Muscle layer of duodenum (tissue), 2 donors: Measurements from ENCODE around the gene SHLD1.
"Not testable (repeated sequence)": the region's sequence is repeated elsewhere in the genome, so short reads cannot be mapped to it uniquely, and the experiment has no call there.

ENCODE experiments used
- H3K27ac ChIP-seq: one replicate; pipeline ENCODE4 v1.7.0; 2013; ENCODE audit warnings: mild to moderate bottlenecking, low read length
- H3K27me3 ChIP-seq: one replicate; pipeline ENCODE4 v1.7.0; 2013; ENCODE audit warnings: low read depth, mild to moderate bottlenecking, control low read depth, low read length
- H3K36me3 ChIP-seq, 2 donors: one replicate each; pipeline ENCODE4 v1.7.0; 2013; ENCODE audit warnings: low read length in 2 of 2, control low read depth in 1 of 2, mild to moderate bottlenecking in 1 of 2; ENCODE audit not compliant: insufficient read depth in 2 of 2, control insufficient read depth in 1 of 2
- H3K4me1 ChIP-seq, 2 donors: one replicate each; pipeline ENCODE4 v1.7.0; 2013; ENCODE audit warnings: low read length in 2 of 2, mild to moderate bottlenecking in 2 of 2, control low read depth in 1 of 2, moderate library complexity in 1 of 2; ENCODE audit not compliant: insufficient read depth in 2 of 2, control insufficient read depth in 1 of 2
- H3K4me3 ChIP-seq, 2 donors: one replicate each; pipeline ENCODE4 v1.7.0; 2013; ENCODE audit warnings: low read length in 2 of 2, low read depth in 1 of 2, mild to moderate bottlenecking in 1 of 2
- H3K9me3 ChIP-seq, 2 donors: one replicate each; pipeline ENCODE4 v1.7.0; 2013; ENCODE audit warnings: low read length in 2 of 2, control low read depth in 1 of 2, mild to moderate bottlenecking in 1 of 2; ENCODE audit not compliant: control insufficient read depth in 1 of 2
- donor health status: healthy.

SHLD1 gene

DNA sequence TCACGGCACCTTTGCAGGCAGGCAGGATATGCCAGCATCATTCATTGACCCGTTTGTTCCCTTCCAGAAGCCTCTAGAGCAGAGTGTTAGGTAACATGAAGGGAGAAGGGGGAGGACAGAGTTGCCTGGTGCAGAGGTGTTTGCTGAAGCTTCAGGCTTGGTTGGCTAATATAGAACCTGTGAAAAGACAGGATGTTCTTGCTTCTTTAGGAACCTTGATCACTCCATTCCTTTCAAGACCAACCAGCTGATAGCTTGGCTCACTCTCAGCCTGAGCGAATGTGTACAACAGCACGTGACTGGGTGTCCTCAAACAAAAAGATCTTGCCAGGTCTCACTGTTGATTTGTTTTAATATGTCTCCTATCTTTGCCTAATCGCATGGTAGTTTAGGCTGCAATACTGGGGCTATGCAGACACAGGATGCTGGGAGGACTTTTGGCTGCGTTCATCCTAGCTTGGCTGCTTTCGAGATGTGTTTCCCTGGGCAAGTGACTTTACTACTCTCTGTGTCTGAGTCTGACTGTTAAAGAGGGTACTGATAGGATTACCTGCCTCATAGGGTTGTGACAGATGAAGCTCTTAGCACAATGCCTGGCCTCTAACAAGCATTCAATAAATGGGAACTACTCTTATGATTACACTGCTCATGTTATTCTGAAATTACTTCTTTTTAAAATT, 16.0 kb downstream of the SHLD1 start:
- no peak overlapping the region for H3K27ac ChIP-seq
- no peaks in the 10 kb centered on the region for H3K4me1 ChIP-seq
- no peaks in the 10 kb centered on the region for H3K36me3 ChIP-seq
- H3K27me3 ChIP-seq, result no peaks in the 10 kb centered on the region
- no peak overlapping the region for H3K4me3 ChIP-seq
- H3K9me3 ChIP-seq, result no peaks in the 10 kb centered on the region

DNA sequence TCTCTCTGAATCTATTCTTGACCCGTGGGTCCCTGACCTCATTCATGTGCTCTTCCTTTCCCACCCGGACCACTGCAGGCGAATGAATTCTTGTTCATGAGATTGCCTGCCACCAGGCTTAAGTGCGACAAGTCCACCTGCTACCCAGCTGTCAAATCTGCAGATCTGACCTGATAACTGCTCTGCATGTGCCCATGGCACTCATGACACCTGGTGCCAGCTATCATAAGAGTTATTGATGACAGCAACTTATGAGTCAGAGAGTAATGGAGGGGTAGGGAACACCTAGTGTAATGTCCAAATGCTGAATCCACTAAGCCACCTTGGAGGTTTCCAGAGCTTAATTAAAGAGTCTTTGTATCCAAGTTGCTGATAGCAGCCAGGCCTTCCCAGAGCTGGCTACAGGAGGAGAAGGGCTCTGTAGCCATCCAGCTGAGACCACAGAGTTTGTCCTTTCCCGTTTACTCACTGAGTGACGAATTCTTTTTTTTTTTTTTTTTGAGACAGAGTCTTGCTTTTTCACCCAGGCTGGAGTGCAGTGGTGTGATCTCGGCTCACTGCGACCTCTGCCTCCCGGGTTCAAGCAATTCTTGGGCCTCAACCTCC, 17.4 kb downstream of the SHLD1 start:
- Histone ChIP-seq H3K4me3 (no peak overlapping the region), H3K27ac (no peak overlapping the region), H3K4me1 (no peaks in the 10 kb centered on the region), H3K9me3 (no peaks in the 10 kb centered on the region), H3K36me3 (no peaks in the 10 kb centered on the region), H3K27me3 (no peaks in the 10 kb centered on the region)

DNA sequence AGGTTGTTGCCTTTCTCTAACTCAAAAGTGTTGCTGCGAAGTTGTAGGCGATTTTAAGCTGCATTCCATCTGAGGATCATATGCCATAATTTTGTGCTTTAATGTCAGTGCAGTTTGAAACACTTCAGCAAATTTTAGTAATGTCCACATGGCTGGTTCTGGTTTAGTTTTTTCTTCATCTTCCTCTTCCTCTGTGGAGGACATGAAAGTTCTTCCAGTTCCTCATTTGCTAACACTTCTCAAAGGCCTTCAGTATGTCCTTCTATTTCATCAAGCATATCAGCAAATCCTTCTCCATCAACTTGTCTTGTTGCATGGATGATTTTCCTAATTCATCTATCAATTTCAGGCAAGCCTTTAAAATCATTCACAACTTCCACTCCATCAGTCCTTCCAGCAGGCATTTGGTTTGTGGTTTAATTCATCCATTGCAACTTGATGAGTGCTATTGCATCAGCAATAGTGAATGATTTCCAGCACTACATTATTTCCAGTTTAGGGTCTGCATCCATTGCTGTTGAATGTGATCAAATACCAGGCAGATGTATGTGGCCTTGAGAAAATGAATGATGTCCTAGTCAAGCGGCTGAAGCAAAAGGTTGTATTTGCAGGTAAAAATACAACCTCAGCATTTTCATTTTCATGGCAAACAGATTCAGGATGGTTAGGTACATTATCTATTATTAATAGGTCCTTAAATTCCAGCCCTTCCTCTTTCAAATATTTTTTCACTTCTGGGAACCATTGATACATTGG, 20.2 kb downstream of the SHLD1 start:
- Histone ChIP-seq H3K4me3 (no peak overlapping the region), H3K4me1 (no peaks in the 10 kb centered on the region), H3K27me3 (no peaks in the 10 kb centered on the region), H3K36me3 (peaks cover 10 to 12% of the 10 kb centered on the region in 2 donors), H3K27ac (no peak overlapping the region), H3K9me3 (no peaks in the 10 kb centered on the region)

DNA sequence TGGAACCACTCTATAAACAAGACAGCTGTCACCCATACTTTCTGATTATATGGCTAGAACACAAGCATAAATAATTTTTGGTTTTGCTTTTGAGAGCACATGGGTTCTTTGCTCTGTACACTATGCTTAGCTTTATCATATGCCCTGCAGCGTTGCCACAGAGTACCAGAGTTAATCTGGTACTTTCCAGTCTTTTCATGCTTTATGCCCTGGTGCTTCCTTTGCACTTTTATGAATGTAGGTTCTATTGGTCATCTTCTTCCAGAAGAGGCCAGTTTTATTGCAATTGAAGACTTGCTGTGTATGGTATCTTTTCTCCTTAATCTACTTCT, 20.8 kb downstream of the SHLD1 start:
- no peak overlapping the region for H3K27ac ChIP-seq

DNA sequence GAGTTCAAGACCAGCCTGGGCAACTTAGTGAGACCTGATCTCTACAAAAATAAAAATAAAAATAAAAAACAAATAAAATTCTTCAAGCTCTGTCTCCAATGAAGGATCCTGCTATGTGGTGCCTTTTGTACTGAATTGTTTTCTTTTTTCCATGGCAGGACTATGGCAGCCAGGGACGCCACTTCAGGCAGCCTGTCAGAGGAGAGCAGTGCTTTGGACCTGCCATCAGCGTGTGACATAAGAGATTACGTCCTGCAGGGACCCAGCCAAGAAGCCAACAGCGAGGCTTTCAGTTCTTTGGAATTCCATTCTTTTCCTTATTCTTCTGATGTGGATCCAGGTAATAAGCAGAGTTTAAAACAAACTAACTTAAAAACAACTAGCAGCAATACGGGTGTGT, 22.5 kb downstream of the SHLD1 start:
- no peaks in the 10 kb centered on the region for H3K4me1 ChIP-seq
- H3K36me3 ChIP-seq, result peaks cover 10 to 16% of the 10 kb centered on the region in 2 donors
- H3K27ac ChIP-seq, result no peak overlapping the region
- H3K4me3 ChIP-seq, result no peak overlapping the region
- H3K9me3 ChIP-seq, result no peaks in the 10 kb centered on the region
- no peaks in the 10 kb centered on the region for H3K27me3 ChIP-seq

More for the DNA sequence above, 20.8 kb downstream of the SHLD1 start:
- Histone ChIP-seq H3K4me1 (no peaks in the 10 kb centered on the region), H3K4me3 (no peak overlapping the region), H3K9me3 (no peaks in the 10 kb centered on the region), H3K27me3 (no peaks in the 10 kb centered on the region), H3K36me3 (peaks cover 10 to 13% of the 10 kb centered on the region in 2 donors)

DNA sequence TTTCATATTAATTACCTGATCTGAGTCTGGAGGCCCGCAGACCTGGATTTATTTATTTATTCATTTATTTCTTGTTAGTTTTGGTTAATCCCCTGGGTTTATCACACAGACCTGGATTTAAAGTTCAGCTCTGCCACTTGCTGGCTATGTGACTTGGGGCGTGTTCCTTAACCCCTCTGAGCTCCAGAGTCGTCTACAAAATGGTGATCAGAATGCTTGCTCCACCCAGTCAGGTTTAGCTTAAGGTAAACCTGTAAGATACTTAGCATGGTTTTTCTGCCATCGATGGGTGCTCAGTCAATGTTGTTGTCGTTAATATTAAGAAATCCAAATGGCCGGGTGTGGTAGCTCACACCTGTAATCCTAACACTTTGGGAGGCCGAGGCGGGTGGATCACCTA, 23.4 kb downstream of the SHLD1 start:
- H3K4me1 ChIP-seq, result no peaks in the 10 kb centered on the region
- no peak overlapping the region for H3K27ac ChIP-seq
- H3K36me3 ChIP-seq, result peaks cover 10 to 16% of the 10 kb centered on the region in 2 donors
- H3K4me3 ChIP-seq, result no peak overlapping the region
- no peaks in the 10 kb centered on the region for H3K27me3 ChIP-seq
- H3K9me3 ChIP-seq, result no peaks in the 10 kb centered on the region

DNA sequence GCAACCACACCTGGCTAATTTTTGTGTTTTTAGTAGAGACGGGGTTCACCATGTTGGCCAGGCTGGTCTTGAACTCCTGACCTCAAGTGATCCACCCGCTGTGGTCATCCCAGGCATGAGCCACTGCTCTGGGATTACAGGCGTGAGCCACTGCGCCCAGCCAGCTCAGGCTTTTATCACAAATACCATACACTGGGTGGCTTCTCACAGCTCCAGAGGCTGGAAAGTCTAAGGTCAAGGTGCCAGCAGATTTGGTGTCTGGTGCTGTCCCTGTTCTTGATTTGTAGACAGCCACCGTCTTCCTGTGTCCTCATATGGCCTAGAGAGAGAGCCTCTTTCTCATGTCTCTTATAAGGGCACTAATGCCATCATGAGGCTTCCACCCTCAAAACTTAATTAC, 25.9 kb downstream of the SHLD1 start:
- Histone ChIP-seq H3K27ac (no peak overlapping the region), H3K36me3 (peaks cover 10 to 16% of the 10 kb centered on the region in 2 donors), H3K27me3 (no peaks in the 10 kb centered on the region), H3K9me3 (no peaks in the 10 kb centered on the region), H3K4me3 (no peak overlapping the region), H3K4me1 (no peaks in the 10 kb centered on the region)

DNA sequence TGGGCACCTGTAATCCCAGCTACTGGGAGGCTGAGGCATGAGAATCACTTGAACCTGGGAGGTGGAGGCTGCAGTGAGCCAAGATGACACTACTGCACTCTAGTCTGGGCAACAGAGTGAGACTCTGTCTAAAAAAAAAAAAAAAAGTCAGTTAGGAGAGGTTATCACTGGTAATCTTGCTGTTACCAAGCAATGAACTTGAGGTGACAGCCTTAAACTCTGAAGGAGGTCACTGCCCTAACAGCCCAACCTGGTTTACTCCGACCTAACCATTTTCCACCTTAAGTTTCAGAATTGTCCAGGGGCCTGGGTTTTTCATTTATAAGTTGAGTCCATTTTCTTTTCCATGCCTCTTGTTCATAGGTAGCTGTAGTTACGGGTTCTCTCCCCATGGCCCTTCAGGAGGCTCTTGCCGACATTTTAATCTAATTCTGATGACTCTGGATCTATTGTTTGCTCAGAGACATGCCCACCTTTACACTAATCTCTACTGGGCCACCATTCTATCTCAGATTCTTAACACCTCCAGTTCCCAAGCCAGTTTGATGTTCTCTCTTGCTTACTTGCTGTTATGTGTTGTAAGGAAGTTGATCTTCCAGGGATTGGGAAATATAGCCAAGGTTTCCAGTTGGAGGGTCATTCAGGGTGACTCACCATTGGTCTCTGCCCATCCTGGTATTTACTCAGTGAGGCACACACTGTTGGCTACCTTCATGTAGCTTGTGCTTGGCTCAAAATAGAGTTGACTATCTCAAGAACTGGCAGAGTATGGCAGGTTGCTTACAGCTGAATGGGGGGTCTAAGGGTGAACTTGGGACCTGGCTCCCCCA, 29.1 kb downstream of the SHLD1 start:
- no peak overlapping the region for H3K4me3 ChIP-seq
- no peak overlapping the region for H3K27ac ChIP-seq
- H3K9me3 ChIP-seq, result no peaks in the 10 kb centered on the region
- H3K36me3 ChIP-seq, result peaks cover 4% of the 10 kb centered on the region in 2 donors
- H3K4me1 ChIP-seq, result peaks cover 0 to 7% of the 10 kb centered on the region in 2 donors
- no peaks in the 10 kb centered on the region for H3K27me3 ChIP-seq

DNA sequence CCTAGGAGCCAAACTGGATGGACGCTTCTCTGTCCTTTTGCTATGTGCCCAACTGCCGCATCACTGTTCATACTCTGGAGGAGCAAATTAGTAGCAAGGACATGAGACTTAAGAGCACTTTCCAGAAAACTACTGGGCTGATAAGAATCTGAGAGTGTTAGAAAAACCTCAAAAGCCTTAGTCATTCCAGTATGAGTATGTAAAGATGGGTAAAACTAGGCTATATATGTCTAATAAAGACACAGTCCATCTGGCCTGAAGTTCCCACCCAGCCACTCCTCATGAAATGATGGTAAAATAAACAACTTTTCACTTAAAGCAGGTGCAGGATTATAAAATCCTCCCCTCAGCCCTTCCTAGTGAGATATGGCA, 30.6 kb downstream of the SHLD1 start:
- Histone ChIP-seq H3K27ac (no peak overlapping the region), H3K4me3 (no peak overlapping the region), H3K36me3 (peaks cover 0 to 4% of the 10 kb centered on the region in 2 donors), H3K9me3 (no peaks in the 10 kb centered on the region), H3K27me3 (no peaks in the 10 kb centered on the region), H3K4me1 (peaks cover 0 to 7% of the 10 kb centered on the region in 2 donors)

DNA sequence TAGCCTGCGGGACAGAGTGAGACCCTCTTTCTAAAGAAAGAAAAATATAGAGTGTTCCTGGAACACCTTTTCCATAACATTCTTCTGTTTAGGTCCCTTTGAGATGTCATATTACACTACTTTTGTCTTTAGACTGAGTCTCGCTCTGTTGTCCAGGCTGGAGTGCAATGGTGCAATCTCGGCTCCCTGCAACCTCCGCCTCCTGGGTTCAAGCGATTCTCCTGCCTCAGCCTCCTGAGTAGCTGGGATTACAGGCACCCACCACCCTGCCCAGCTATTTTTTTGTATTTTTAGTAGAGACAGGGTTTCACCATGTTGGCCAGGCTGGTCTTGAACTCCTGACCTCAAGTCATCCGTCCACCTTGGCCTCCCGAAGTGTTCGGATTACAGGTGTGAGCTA, 31.2 kb downstream of the SHLD1 start:
- H3K9me3 ChIP-seq, H3K27me3 ChIP-seq, H3K36me3 ChIP-seq, H3K27ac ChIP-seq, H3K4me3 ChIP-seq, H3K4me1 ChIP-seq: not testable (repeated sequence)
